Peyer's patch (tissue), 4 donors: ENCODE results near the gene DDR2.

Experiments
- POLR2A ChIP-seq, 2 donors: fragments of 450-650 bp; IDR thresholded peaks; one replicate each; pipeline ENCODE4 v1.5.1; 2017; ENCODE audit warnings: antibody characterized with exemption in 2 of 2, mild to moderate bottlenecking in 2 of 2, moderate library complexity in 2 of 2
- TF ChIP-seq, protein P1 (sequence below), 6 experiments: fragments of 450-650 bp in 4 of 6; fragments of 200-600 bp in 2 of 6; sonication (generic) in 1 of 6; IDR thresholded peaks; one replicate each; pipeline ENCODE4 v1.5.1; 2017 to 2019; ENCODE audit warnings: antibody characterized with exemption in 6 of 6, mild to moderate bottlenecking in 3 of 6, moderate library complexity in 1 of 6

DNA sequence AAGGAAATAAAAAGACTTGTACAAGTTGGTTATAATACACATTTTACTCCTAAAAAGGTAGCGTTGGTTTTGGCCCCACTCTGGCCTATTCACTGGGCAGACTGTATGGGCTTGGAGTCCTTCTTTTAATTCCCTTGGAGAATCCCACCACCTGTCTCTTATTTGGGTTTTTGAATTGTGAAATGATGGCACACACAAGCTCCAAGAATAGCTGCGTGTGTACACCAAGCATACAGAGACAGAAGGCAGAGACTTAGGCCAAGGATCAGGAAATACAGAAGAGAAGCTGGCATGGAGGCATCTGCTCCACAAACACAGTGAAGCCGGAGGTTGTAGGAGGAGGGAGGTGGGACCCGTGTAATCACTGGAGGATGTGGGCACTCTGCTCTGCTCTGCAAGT is 29.1 kb downstream of the DDR2 start:
- TF ChIP-seq, protein P1, sequence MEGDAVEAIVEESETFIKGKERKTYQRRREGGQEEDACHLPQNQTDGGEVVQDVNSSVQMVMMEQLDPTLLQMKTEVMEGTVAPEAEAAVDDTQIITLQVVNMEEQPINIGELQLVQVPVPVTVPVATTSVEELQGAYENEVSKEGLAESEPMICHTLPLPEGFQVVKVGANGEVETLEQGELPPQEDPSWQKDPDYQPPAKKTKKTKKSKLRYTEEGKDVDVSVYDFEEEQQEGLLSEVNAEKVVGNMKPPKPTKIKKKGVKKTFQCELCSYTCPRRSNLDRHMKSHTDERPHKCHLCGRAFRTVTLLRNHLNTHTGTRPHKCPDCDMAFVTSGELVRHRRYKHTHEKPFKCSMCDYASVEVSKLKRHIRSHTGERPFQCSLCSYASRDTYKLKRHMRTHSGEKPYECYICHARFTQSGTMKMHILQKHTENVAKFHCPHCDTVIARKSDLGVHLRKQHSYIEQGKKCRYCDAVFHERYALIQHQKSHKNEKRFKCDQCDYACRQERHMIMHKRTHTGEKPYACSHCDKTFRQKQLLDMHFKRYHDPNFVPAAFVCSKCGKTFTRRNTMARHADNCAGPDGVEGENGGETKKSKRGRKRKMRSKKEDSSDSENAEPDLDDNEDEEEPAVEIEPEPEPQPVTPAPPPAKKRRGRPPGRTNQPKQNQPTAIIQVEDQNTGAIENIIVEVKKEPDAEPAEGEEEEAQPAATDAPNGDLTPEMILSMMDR (IDR thresholded peaks at IDR 0.05), result no peak
- no peak for TF ChIP-seq POLR2A (IDR thresholded peaks at IDR 0.05)
